NCI-H446 treated with DMSO at 0.1 percent for 48 hours (cell line): ENCODE results near the gene STRBP.

ENCODE experiments used
- DNase-seq: peaks from one replicate; lab custom pipeline; 2025; lab: John Stamatoyannopoulos, UW

STRBP gene

DNA sequence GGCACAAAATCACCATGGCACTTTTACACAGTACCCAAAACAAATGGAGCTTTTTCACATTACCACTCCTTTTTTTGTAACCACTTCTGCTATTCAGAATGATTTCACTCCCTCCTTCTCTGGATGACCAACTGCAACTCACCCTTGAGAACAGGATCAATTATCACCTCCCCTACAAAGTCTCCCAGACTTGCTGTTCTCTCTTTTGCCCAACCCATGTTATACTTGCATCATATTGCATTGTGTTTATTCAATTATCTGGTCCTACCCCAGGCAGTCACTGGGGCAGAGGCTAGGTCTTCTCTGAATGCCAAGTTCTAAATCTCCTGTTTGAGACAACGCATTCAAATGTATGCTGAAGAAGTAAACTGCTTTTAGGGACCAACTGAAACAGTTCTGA, 139.0 kb downstream of the STRBP start:
- DNase-seq, result no peak

DNA sequence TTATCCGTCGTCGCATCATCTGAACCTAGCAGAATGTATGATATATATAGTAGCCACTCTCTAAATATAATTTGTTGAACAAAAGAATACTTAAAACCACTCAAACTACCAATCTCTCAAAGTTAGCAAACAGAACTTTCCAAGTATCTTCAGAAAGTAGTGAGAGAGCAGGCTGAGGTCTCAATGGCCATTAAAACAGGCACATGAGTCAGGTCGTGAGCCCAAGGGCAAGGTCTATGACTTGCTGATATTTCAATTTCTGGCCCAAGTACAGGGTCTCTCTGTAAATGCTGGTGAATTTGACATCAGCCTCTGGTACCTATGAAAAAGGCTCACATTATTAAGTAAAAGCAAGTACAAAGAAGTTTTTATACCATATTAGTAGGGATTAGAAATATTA, 139.8 kb downstream of the STRBP start:
- DNase-seq, result no peak

DNA sequence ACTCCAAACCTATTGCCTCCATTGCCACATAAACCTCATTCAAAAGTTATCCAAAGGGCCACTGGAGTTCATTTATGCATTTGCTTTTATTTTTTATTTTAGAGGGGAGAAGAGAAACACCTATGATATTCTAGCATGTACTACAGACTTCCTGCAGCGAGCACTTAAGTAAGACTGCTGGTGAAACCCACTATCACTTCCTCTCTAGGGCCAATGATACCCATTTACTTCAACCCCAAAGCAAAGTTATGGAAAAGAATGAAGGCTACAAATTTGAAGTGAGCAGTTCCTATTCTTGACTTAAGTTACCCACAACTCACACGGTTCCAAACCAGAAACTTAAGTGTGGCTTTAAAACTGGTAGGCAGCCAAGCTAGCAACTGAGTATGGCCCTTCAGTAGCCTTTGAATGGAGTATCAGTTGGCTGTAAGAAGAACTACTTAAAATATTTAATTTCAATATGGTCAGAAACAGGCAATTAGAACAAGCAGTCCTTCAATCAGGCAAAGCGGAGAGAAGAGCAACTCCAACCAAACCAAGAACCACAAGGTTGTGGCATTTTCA, 140.8 kb downstream of the STRBP start:
- DNase-seq, result no peak

DNA sequence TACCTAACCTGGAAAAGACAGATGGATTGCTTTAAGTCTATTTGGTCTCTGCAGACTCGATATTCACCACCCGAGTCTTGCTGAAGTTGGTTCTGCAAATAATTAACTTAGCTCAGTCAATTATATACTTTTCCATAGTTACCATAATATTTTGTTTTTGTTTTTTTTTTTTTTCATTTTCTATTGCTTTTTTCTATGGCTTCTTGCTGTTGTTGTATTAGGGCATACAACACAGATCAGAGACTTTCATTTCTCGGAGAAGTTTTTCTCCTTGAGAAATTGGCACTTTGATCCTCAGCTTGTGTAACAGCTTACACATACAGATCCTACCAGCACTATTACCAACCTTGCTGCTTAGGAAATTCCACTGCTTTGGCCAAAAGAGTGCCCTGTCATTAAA, 146.9 kb downstream of the STRBP start:
- no peak for DNase-seq

DNA sequence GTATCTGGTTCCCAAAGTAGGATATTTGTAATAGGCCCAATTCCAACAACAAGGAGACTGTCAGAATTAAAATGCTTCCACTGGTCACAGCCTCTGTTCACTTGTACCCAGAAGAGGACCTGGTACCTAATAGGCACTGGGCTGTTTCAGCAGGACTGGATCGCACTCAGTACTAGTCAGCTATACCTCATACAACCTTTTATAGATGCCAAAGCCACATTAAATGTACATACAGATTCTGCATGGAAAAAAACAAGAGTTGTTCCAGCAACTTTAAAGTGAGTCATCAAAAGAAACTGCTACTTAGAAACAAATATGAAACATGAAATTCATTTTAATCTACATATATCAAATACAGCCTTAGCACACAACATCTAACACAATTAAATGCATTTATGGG, 147.4 kb downstream of the STRBP start:
- no peak for DNase-seq

DNA sequence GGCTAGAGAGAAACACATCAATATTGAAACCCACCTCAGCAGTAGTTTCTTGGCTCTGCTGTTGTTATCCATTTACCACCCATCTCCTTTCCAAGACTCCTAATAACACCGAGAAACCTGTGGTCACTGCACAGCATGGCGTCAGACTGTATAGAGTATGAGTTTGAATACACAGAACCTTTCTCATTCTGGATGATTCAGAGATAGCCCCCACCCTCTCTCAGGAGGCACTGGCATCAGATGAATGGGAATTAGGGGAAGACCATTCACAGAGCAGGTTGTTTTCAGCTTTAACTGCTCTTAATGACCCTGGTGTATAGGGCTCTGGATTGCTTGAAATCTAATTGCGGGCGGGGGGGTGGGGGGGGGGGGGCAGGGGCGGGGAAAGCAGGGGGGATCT, 148.3 kb downstream of the STRBP start:
- no peak for DNase-seq

DNA sequence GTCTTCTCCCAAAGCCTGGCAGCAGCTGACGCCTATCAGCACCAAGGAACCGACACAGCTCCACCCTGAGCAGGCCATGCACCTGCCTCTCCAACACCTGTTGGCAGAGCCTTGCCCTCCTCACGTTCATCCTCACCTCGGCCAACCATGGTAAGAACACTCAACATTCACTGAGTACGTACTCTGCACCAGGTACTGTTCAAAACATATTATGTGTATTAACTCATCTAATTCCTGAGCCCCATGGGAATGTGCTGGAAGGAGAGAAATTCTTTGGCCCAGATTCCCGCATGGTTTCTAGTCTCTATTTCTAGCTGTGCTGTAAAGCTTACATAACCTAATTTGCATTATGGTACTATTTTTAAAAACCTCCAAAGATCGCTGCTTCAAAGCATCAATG, 148.8 kb downstream of the STRBP start:
- no peak for DNase-seq

DNA sequence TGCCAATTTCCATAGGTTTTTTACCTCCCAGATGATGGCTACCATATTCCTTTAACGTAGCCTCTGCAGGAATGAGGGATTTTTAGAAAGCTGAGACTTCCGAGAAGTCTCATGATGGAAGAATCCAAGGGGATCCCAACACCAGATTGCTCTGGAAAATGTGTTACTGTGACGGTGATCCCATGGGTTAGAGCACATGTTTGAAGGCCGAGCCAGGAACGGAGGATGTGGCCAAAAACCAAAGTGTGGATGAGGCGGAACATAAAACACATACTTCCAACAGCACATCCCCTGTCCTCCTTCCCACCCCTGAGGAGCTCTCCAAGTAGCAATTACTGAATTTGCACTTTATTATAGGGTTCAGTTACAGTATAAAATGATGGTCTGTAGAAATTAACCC, 152.3 kb downstream of the STRBP start:
- DNase-seq, result no peak

DNA sequence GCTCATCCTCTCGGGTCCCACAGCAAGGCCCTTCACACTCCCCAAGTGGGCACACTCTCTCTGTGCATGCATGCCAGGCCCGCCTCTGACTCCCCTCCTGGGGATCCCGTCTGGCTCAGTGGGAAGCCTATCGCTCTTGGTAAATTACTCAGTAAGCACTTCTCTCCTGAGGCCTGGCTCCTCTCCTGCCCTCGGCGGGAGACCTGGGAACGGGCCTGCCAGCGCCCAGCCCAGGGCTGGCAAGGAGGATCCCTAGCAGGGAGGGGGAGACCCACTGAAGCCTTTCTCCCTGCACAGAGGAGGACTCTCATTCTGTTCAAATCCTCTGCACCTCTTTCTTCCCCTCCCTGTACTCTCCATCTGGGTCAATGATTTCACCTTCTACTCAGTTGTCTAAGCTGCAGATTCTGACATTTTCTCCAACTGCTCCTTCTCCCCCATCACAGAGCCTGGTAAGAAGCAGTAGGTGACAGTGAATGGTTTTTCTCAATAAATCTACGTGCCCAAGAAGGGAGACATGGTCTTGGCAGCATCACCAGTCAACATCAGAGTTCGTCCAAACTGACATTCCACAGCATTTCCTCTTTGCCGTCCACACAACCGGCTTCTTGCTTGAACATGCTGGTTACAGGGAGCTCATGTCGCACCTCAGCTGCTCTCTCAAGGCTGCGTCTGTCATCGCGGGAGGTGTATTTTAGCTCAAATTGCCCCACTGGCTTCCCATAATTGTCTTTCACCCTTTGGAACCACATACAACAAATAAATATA, 153.1 kb downstream of the STRBP start:
- DNase-seq, result no peak

DNA sequence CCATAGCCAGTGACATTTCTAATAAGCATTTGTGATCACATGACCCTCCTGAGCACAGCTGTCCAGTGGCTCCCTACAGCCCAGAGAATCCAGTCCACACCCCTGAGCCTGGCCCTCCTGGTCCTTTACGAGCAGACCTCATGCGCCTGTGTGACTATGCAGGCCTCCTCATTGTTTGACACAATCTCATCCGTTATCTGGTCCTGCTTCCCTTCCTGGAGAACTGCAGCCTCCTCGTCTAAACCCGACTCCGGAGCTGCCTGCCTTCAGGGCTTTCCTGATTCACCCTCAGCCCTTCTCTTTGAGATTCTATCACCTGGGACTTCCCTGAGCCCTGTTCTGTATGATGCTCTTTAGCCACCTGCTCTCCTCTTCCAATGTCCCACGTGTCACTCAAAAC, 155.2 kb downstream of the STRBP start:
- no peak for DNase-seq

DNA sequence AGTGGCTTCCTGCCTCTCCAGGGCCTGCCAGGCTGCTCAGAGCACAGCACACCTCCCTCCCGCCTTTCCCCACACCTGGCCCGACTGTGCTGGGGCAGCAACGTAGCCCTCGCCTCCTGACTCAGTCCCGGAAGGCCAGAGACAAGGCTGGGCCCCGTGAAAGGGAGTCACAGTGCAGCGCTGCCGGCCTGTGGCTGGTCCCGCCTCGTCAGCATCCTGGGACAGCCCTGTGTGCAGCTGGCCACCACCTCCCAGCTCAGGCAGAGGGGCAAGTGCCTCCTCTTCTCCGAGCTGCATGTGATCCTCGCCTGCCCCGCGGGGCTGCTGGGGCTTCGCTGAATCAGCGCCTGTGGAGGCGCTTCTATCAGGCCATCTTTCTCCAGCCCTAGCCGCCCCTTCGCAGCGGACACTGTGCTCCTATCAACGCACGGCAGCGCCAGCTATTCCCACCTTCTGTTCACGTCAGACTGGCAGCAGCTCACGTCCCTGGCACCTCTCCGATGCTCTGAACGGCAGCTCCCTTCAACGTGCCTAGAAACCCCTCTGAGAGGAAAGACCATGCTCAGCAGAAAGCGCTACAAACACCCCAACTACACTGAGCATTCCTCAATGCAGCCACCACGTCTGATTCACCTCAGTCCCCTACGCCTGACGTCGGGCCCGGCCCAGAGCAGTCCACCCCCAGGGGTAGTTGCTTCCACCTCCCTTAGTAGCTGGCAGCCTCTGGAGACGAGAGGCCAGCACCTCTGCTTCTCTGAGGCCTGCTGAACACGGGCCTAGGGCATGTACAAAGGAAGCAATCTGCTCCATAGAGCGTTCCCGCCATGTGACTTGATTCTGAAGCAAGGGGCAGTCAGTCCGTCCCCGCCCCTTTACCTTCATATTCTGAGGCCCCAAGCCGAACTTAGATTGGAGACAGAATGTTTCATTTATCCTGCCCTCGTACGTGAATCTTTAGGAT, 156.1 kb downstream of the STRBP start:
- no peak for DNase-seq

DNA sequence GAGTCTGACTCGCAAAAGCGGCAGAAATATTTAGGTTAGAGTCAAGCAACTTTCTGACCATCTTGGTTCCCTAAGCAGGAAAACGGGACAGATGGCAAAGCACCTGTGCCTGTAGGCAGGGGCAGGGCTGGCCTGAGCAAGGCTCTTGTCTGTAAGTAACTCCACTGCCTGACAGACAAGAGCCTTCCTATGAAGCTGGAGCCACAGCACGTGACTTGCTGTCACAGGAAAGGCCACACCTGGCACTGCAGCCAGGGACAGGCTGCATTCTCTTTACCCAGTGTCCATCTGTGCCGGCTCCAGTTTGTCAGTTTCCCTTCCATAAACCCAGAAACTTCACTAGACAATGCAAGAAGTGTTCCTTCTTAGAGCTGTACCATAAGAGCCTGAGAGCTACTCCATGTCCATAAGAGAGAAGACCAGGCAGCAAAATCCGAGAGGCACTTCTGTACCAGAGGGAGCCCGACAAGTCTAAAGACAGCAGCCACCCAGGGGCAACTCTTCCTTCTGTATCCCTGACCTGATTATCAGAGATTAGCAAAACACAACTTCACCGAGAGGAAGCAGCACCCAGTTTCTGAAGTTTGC, 156.9 kb downstream of the STRBP start:
- DNase-seq, result no peak

DNA sequence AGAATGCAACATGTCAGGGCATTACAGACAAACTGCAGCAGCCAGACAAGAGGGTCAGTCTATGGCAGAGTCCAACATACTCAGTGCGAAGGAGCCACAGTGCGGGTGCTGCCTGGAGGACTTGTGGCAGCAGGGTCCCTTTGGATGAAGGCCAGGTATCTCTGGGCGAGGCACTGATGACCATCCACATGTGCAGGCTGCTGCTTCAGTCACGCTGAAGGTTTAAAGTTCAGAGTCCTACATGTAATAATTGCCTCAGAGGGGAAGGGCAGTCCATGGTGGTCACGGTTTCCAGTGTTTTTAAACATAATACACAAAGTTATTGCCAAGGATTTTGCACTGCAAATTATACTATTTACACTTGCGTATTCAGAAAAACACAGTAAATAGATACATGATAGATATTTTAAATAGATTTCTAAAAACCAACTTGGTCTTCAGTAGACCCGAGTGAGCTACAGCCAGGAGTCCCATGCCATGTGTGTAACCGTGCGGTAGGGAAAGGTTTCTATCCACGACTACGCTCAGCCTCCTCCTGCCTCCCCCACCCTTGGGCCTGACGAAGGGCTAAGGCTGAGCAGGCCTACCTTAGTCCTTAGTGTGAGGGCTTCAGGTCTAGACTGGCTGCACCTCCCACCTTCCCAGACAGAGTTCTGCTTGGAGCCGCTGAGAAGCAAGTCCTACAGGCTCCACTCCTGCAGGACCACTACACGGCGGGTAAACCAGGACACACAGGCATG, 158.7 kb downstream of the STRBP start:
- DNase-seq, result no peak

DNA sequence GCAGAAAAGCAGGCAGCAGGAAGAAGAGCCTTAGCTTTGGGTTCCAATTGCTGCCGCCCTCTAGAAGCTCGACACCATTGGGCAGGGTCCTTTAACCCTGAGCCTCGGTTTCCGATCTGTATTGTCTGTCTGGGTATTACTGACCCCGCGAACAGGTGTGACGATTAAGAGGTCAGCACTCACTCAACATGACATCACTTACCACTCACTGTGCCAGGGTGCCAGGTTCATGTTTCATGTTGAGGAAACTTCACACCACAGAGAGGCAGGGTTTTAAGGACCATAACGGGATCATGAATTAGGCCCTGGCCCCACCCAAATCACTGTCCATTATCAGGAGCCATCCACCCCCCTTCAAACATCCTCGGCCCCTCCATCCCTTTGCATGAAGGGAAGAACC, 159.4 kb downstream of the STRBP start:
- DNase-seq, result no peak

DNA sequence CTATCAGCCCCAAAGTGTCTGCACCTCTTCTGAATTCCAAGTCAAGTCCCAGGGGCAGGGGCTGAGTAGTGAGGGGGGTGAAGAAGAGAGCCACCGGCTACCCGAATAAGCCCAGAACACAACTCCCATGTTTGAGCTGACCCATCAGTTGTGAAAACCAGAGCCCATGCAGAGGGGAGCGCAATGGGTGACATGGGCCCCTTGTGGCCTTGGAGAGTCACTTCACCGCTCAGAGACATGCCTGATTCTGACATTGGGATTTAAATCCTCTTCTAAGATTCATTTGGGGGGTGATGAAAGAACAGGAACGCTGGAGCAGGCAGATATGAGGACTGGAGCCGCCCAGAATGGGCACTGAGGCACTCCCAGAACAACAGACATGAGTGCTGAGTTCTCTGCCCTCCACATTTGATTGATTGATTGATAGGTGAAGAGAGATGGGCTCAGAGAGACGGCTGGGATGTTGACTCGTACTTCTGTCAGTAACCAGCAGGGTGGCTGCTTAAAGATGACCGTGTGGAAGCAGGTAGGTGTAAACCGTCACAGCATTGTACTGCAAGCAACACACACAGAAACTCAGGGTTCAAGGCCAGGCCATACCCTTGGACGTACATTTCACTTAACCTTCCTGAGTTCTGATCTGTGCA, 160.6 kb downstream of the STRBP start:
- no peak for DNase-seq

DNA sequence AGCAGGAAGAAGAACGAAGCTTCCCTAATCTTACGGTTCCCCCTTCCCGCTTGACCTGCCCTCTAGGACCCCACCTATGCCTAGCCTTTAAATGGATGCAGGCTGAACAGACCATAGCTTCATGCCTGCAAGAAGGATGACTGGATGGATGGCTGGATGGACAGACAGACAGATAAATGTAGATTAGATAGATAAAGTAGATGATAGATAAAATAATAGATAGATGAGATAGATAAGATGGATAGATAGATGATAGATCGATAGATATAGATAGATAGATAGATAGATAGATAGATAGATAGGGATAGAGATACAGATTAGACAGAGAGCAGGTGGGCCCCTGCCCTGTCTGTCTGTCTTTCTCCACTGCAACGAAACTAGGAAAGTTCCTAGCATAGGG, 162.9 kb downstream of the STRBP start:
- no peak for DNase-seq

DNA sequence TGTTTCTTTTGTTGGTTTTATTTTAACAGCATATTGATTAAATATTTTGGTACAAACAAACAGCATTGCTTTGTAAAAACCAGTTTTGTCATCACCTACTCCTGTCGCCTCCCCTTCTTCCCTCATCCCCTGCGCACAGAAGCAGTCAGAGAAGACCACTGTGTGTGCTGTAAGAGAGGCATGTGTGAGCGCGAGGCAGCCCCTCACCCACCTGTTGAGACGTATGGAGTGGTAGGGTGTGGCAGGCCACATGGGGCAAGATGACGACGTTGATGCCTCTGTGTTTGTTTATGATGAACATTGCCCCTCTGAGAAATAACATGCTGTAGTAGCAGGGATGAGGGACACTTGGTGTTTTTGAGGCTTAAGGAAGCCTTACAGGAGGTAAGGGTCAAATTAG, 163.6 kb downstream of the STRBP start:
- DNase-seq, result no peak

DNA sequence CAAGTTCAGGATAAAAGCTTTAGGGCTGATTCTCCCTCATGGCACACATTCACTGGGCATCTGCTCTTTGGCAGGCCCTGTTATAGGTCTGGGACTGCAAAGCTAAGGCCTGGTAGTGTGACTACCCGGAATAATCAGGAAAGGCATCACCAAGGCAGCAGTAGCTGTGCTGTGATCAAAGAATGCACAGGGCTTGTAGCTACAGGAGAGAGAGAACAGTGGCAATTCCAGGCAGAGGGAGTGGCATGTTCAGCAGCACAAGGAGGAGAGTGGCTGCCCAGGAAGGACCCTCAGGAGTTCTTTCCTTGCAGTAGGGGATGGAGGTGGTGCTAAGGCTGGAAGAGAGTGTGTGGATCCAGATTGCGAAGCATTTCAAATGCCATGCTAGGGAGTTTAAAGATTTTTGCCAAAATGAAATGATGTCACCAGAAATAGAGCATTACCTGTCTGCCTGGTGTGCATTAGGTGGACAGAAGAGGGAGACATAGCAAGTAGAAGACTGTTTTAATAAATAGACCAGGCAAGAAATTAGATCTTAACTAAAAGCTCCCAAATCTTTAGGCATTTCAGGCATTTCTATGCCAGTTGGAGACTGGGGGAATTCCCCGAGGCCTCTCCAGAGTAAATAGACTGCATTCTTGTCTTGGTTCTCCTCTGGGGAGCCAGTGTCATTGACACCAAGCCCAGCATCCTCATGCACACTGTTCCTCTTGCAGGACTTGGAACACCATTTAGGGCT, 165.8 kb downstream of the STRBP start:
- no peak for DNase-seq

DNA sequence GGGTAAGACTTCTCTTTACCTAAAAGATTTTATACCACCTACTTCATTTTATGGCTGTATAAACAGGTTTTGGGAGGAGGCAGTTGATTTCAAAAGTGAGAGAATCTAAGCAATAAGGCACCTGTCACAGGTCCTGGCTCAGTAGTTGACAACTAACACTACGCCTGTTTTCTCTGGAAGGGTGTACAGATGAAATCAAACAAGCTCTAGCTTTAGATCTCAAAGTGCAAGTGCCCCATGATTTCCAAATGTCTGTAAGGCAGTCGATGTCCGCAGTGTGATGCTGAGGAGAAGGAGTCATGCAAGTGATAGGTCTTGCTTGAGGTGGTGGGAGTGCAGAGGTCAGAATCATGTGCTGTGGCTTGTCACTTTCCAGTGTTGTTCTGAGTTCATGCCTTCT, 168.8 kb downstream of the STRBP start:
- DNase-seq, result no peak

DNA sequence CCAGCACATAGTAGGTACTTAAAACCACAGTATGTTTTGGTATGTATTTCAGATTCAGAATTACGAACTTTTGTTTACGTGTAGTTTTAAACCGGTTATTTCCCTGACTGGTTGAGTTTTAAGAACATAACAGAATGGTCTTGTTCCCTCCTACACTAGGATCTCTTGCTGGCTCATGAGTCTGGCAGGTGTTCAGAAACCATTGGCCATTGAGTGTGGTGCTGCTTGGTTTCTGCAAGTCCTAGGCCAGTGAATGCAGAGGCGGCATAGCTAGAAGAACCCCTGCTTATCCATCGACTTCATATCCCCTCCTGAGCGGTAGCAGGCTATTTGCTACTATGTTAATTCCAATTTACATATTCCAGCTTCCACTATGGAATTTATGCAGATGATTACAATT, 169.3 kb downstream of the STRBP start:
- DNase-seq, result no peak

DNA sequence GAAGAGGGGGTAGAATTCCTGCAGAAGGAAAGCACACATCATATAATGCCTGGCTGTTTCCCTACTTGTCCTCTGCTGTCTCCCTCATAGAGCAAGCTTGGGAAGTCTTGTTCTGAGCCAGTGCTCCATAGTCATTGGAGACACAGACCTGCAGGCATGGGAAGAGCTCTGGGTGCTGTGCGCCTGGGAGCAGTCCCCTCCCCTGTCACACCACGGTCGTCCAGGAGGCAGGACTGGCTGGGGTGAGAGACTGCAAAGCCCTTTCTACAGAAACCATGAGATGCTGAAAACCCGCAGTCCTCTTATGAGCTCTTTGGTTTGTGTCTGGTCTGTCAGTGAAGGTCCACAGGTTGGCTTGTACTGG, 170.3 kb downstream of the STRBP start:
- no peak for DNase-seq
